Measurements from ENCODE around the gene SMYD3.

Gene SMYD3

GRCh38 chr1:246000638-246001015, 506.5 kb downstream of the SMYD3 start:
- in situ Hi-C loops (cut with MboI; ENCODE audit: low sequenced_read_pairs): no loop called here

- in situ Hi-C loops (cut with MboI; ENCODE audit: low sequenced_read_pairs): no loop called here
Observed at GRCh38 chr1:245999697-246000637, 507.1 kb downstream of the SMYD3 start.

GRCh38 chr1:245997471-245998258, 509.4 kb downstream of the SMYD3 start:
- in situ Hi-C loops (cut with MboI; ENCODE audit: low sequenced_read_pairs): no loop called here

- in situ Hi-C loops (cut with MboI; ENCODE audit: low sequenced_read_pairs): no loop called here
Observed at GRCh38 chr1:245996811-245997210, 510.3 kb downstream of the SMYD3 start.

GRCh38 chr1:245995474-245995873, 511.6 kb downstream of the SMYD3 start:
- in situ Hi-C loops (cut with MboI; ENCODE audit: low sequenced_read_pairs): no loop called here

GRCh38 chr1:245991266-245991665, 515.8 kb downstream of the SMYD3 start:
- in situ Hi-C loops (cut with MboI; ENCODE audit: low sequenced_read_pairs): no loop called here

- in situ Hi-C loops (cut with MboI; ENCODE audit: low sequenced_read_pairs): no loop called here
Observed at GRCh38 chr1:245990315-245991022, 516.6 kb downstream of the SMYD3 start.

- in situ Hi-C loops (cut with MboI; ENCODE audit: low sequenced_read_pairs): no loop called here
Observed at GRCh38 chr1:245988393-245989078, 518.5 kb downstream of the SMYD3 start.

- in situ Hi-C loops (cut with MboI; ENCODE audit: low sequenced_read_pairs): no loop called here
Observed at GRCh38 chr1:245987997-245988392, 519.1 kb downstream of the SMYD3 start.

GRCh38 chr1:245987577-245987976, 519.5 kb downstream of the SMYD3 start:
- in situ Hi-C loops (cut with MboI; ENCODE audit: low sequenced_read_pairs): no loop called here

GRCh38 chr1:245987219-245987545, 519.9 kb downstream of the SMYD3 start:
- in situ Hi-C loops (cut with MboI; ENCODE audit: low sequenced_read_pairs): no loop called here

GRCh38 chr1:245986404-245987218, 520.5 kb downstream of the SMYD3 start:
- in situ Hi-C loops (cut with MboI; ENCODE audit: low sequenced_read_pairs): no loop called here

GRCh38 chr1:245984390-245985155, 522.5 kb downstream of the SMYD3 start:
- in situ Hi-C loops (cut with MboI; ENCODE audit: low sequenced_read_pairs): no loop called here

- in situ Hi-C loops (cut with MboI; ENCODE audit: low sequenced_read_pairs): no loop called here
Observed at GRCh38 chr1:245983294-245983967, 523.6 kb downstream of the SMYD3 start.

GRCh38 chr1:245979589-245979988, 527.5 kb downstream of the SMYD3 start:
- in situ Hi-C loops (cut with MboI; ENCODE audit: low sequenced_read_pairs): no loop called here

- in situ Hi-C loops (cut with MboI; ENCODE audit: low sequenced_read_pairs): no loop called here
Observed at GRCh38 chr1:245978915-245979314, 528.2 kb downstream of the SMYD3 start.

GRCh38 chr1:245972476-245972875, 534.6 kb downstream of the SMYD3 start:
- in situ Hi-C loops (cut with MboI; ENCODE audit: low sequenced_read_pairs): no loop called here

- in situ Hi-C loops (cut with MboI; ENCODE audit: low sequenced_read_pairs): no loop called here
Observed at GRCh38 chr1:245971711-245972085, 535.4 kb downstream of the SMYD3 start.

Measured in hTERT RPE-1 (cell line).